Activated naive CD4-positive, alpha-beta T cell treated with anti-CD3 and anti-CD28 coated beads, Interleukin-2, amount 10 ng/mL, durations not matched to agents 5 hours and 36 hours (primary cell): Measurements from ENCODE around the gene STAP1. TPM values are rescaled to one million over a fixed set of nuclear protein-coding genes. Genes with fewer than 3 reads are reported as not detected.

Experiments used
- total RNA-seq, 2 experiments: library from RNA; stranded (reverse); gene quantifications; one replicate each; pipeline ENCODE4 v1.2.3, GENCODE V29; 2021

STAP1 gene, protein sequence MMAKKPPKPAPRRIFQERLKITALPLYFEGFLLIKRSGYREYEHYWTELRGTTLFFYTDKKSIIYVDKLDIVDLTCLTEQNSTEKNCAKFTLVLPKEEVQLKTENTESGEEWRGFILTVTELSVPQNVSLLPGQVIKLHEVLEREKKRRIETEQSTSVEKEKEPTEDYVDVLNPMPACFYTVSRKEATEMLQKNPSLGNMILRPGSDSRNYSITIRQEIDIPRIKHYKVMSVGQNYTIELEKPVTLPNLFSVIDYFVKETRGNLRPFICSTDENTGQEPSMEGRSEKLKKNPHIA
- total RNA-seq = 10 to 100 TPM; 18.5 to 19.7 TPM

DNA sequence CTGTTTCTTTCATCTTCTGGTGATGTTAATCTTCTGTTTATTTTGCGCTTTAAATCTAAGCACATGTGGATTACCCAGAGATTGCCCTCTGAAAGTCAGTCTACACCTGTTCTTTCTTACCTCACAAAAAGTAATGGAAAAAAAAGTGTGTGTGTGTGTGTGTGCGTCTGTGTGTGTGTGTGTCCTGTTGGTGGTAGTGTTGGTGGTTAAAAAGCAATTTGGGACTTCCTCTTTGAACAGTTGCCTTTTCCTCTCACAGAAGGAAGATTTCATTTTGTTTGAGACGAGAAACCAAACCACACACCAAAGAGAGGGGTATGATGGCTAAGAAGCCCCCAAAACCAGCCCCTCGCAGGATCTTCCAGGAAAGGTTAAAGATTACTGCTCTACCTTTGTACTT lies at the start of gene STAP1:
Gene STAP1, plus strand, starts transcription at position 235 of the 400 bp plus-strand sequence. Its CDS starts 83 bp downstream, at position 318.

DNA sequence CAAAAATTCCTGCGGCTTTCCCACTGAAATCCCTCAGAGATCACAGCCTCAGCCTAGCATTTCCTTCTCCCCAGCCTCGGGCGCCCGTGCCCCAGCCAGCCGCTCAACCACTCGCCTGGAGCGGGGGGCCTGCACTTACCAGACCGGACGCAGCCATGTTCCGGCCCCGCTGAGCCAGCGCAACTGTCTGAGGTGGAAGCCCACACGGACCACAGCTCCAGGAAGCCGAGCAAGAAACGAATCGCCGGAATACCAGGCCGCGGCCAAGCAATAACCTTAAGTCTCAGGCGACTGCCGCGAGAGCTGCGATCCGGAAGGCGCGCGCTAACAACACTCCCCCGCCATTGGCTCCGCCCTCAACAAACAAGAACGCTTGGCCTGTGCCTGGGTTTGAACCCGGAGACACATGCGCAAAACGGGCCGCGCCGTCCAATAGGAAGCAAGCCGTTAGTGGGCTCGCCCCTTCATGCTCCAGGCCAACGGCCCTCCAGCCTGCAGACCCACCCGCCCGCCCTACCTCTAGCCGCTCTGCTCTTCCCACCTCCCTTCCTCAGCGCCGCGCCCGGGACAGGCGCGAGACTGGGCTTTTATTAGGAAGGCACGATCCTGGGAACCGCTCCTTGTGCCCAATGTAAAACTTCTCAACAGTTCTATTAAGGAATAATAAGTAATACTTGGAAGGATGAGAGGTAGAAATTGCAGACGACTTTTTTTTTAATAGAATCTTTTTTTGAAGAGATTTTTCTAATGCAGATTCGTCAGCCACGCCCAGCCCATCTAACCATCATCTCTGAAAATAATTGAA lies 13.1 kb upstream of the STAP1 start, which contains the start of gene CENPC:
Gene CENPC, minus strand, starts transcription at position 305 of the 805 bp plus-strand sequence. Its CDS starts 148 bp downstream, at position 157.

Other genes with a start within 250 kb of the STAP1 start
- 10 to 100 TPM; 33.0 to 33.5 TPM for gene CENPC, start 13.2 kb upstream of the STAP1 start, total RNA-seq
- 10 to 100 TPM; 88.2 to 91.4 TPM for gene UBA6, start 142.4 kb downstream of the STAP1 start, total RNA-seq
- not detected for gene GNRHR, start 195.7 kb downstream of the STAP1 start, total RNA-seq